IPS-18c (cell line): Measurements from ENCODE around the gene EMC10.

Experiments
- H3K4me3 ChIP-seq: 2 replicates; pipeline ENCODE4 v1.7.0; 2013; ENCODE audit warnings: low read depth, mild to moderate bottlenecking, low read length, moderate library complexity; ENCODE audit not compliant: insufficient read depth
- H3K9me3 ChIP-seq: one replicate; pipeline ENCODE4 v1.6.1; 2013; ENCODE audit warnings: mild to moderate bottlenecking, low read length, moderate library complexity; ENCODE audit not compliant: control insufficient read depth, insufficient read depth

The EMC10 gene

DNA sequence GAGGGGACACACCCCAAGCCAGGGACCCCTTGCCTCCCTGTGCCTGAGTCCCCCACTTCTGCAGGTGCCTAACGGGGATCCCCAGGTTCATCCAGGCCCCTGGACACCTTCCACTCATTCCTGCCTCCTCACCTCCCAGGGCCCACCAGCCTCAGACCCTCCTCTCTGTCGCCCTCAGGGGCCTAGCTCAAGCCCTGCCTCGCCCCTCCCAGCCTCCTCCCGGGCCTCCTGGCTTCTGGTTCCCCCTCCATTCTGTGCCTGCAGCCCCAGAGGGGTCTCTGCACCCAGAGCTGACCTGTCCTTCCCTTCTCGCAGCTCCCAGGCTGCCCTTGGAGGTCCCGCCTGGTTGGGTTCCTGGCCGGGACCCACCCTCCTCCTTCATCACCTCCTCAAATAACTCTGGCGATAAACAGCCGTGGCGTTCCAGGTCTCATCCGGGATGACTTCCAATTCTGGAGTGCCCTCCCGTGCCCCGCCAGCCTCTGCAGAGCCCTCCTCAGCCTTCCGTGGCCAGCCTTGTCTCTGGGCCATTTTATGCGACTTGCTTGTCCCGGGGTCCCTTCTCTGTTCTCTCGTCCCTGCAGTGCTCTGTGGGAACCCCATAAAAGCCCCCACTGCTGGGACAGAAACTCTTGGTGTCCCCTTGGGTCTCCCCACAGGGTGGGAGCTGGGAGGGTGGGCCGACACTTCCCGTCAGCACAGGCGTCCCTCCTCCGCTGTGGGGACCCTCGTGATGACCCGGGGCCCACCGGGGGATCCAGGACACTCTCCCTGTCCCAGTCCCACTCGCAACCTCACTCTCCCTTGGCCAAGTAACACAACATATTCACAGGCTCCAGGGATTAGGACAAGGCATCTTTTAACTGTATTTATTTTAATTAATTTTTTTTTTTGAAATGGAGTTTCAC, 25.5 kb downstream of the EMC10 start:
- no peak overlapping the region for H3K4me3 ChIP-seq
- H3K9me3 ChIP-seq = no peaks in the 10 kb centered on the region

DNA sequence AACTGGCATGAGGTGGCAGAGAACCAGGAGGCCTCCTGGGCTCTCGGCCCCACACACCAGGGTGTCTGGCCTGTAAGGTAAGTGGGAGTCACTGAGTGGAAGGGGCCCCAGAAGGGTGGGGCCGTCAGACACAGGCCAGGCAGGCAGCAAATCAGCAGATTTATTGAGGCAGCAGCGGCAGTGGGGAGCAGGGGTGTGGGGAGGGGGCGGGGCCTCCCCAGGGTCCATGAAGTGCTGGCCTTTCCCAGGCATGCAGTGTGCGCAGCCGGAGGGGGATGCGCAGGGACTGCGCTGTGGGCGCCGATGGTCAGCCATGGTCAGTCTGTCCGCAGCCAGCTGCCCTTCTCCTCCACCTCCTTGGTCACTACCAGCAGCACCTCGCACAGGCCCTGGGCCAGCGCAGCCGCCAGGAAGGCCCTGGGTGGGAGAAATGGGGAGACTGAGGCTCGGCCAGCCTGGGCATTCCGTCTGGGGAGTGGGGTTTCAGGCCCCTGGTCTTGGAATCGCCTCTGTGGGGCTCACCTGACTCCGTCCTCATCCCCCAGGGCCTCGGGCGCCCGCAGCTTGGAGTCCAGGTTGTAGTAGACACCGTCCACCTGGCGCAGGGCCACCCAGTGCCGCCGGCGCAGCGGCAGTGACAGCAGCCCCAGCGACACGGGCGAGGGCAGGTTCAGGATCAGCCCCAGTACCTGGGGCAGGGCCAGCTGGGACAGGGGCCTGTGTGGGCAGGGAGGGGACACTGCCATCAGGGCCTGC, 29.7 kb downstream of the EMC10 start:
- Histone ChIP-seq H3K4me3 (no peak overlapping the region), H3K9me3 (no peaks in the 10 kb centered on the region)

DNA sequence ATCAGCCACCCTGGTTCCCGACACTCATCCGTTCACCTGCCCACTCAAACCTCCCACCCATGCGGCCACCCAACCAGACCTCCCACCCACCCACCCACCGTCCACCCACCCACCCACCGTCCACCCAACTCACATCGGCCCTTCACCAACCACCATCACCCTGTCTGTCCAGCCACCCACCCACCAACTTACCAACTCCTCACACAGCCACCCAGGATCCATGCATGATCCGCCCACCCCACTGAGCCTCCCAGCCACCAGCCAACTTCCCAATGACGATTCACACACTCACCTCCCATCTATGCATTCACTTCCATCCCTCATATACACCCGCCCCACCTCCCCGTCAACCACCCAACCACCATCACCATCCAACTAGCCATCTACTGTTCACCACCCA, 30.4 kb downstream of the EMC10 start:
- H3K4me3 ChIP-seq = no peak overlapping the region
- H3K9me3 ChIP-seq = no peaks in the 10 kb centered on the region

DNA sequence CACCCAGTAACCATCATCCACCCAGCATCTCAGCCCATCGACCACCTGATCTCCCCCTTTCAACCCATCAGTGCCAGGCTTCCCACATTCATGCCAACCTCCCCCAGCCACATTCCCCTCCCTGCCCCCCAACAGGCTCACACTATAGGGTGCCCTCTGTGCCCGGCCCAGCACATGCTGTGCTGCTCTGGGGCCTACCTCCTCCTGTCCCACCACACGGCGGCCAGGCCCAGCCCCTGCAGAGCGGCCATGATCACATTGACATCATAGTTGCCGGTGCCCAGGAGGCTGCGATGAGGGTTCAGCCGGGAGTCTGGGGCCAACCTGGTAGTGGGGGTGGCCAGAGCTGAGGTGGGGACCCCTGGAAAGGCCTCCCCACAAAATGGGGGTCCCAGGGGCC, 31.1 kb downstream of the EMC10 start:
- H3K4me3 ChIP-seq = no peak overlapping the region
- no peaks in the 10 kb centered on the region for H3K9me3 ChIP-seq

DNA sequence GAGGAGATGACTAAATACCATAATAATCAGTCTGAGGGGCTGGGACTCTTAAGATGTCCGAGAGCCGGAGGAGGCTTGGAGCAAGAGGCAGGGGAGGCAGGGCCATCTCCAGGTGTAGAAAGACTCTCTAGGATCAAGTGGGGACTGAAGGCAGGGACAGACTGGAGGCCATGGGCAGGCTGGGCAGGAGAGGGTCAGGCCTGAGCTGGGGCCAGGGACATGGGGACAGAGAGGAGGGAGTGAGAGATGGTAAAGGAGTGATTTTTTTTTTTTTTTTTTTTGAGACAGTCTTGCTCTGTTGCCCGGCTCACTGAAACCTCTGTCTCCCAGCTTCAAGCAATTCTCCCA, 32.5 kb downstream of the EMC10 start:
- no peak overlapping the region for H3K4me3 ChIP-seq
- no peaks in the 10 kb centered on the region for H3K9me3 ChIP-seq

DNA sequence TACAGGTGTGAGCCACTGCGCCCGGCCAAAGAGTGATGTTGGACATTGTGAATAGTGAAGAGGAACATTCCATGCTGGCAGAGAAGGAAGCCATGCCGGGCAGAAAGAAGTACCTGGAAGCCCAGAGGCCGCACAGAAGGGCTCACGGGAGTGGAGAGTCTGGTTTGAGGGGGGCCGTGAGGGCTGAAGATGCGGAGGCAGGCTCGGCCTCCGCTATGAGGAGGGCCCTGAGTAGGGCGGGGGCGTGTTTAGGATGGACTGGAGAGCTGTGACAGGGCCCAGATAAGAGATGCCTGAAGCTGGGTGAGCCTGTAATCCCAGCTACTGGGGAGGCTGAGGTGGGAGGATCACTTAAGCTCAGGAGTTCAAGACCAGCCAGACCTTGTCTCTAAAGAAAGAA, 33.1 kb downstream of the EMC10 start:
- H3K4me3 ChIP-seq = no peak overlapping the region
- no peaks in the 10 kb centered on the region for H3K9me3 ChIP-seq

DNA sequence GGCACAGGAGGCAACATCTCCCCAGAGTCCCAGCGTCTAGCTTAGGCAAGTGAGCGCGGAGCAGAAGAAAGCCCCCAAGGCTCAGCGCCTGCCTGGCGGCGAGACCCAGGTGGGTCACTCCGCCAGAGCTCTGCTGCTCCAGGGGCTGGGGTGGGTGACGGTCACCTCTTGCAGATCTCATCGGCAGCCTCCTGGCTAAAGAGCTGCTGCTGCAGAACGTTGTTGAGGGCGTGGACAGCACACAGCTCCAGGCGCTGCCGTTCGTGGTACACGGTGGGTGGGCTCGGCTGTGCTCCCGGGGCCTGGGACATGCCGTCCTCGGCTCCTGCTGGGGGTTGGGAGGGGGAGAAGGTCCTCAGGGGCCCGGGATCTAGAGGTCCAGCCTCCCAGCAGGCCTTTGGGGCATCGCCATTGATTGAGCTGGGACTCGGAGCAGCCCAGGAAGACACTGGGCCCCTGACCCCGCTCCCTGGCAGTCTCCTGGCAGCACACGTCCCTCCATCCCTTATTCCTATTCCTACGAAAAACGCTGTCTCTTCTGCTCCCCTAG, 33.9 kb downstream of the EMC10 start:
- Histone ChIP-seq H3K4me3 (peak overlapping the region; percentile 62), H3K9me3 (no peaks in the 10 kb centered on the region)

DNA sequence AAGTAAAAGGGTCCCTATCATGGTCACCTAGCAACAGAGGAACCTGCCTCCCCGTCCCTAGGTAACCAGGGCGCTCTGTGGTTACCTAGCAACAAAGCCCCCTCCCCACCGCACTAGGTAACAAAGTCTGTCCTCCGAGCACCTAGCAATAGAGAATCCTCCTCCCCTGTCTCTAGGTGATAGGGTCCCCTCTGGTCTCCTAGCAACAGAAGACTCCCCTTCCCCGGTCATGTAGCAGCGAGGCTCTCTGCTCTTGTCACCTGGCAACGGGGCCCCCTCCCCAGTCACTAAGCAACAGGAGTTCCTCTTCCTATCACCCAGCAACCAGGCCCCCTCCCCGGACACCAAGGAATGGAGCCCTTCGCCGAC, 34.4 kb downstream of the EMC10 start:
- Histone ChIP-seq H3K4me3 (peak overlapping the region; percentile 62), H3K9me3 (no peaks in the 10 kb centered on the region)

DNA sequence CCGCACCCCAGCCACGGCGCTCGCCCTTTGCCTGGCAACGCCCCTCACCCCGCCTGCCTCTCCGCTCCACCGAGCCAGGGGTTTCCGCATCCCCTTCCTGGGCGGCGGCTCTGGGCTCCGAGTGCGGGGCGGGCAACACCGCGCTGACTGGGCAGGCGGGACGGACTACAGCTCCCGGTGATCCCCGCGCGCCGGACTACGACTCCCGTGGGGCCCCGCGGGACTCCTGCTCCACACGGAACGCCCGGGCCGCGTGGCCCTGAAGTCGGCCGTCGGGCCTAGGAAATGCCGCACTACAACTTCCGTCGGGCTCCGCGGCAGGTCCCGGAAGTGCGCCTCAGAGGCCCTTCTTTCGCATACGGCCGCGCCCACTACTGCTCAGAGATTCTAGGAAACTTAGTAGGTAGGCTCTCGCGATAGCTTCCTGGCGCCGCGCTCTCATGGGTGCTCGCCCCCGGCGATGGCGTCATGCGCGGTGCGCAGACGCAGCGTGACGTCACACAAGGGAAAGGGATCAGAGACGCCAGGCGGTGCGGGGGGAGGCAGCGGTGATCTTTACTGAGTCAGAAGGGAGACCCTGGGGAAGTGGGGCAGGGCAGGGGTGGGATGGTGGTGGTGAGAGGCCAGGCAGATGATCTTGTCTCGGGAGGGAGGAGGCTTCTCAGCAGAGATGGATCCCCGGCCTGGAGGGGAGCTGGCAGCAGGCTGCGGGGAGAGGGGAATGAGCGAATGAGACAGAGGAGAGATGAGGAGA, 34.9 kb downstream of the EMC10 start, which contains the start of gene JOSD2:
Gene JOSD2, minus strand, starts transcription at position 123 of the 754 bp plus-strand sequence. CDS start 760 bp downstream, outside the sequence.
- Histone ChIP-seq H3K4me3 (peak within 1 kb of the TSS; percentile 62), H3K9me3 (no peaks in the 10 kb centered on the region)

DNA sequence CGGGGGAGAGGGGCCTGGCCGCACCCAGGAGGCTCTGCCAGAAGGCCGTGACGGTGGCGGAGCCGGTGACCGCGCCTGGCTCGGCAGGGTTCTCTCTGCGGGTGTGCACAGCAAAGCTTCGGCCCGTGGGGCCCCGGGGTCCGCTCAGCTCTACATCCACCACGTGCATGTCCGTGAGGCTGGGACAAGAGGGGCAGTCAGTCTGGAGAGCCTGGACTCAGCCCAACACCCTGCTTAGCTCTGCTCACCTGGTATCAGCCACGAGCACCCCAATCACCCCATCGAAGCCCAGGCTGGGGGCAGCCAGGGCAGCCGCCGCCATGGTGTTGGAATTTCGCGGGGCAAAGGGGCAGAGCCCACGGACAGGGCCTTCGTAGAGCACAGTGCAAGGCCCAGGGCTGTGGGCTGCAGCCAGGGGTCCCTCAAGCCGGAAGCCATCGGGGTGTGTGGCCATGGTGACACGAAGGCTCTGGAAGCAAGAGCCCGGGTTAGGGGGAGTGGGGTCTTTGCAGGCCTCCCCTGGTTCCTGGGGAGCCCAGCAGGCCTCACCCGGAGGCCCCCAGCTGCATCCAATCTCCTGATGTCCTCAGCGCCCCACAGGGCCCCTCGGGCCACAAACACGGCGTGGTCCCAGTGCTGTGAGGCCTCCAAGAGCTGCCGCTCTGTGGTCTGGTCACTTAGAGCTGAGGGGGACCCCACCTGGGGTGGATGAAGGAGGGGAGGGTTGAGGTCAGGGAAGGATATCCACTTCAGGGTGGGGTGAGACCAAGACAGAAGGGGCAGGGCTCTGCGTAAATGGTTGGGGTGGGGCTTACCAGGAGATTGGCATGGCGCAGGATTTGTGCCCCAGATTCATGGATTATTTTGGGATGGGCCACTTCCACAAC, 36.0 kb downstream of the EMC10 start:
- peak overlapping the region; percentile 62; the same call in 1 of the 2 replicates for H3K4me3 ChIP-seq
- no peaks in the 10 kb centered on the region for H3K9me3 ChIP-seq

DNA sequence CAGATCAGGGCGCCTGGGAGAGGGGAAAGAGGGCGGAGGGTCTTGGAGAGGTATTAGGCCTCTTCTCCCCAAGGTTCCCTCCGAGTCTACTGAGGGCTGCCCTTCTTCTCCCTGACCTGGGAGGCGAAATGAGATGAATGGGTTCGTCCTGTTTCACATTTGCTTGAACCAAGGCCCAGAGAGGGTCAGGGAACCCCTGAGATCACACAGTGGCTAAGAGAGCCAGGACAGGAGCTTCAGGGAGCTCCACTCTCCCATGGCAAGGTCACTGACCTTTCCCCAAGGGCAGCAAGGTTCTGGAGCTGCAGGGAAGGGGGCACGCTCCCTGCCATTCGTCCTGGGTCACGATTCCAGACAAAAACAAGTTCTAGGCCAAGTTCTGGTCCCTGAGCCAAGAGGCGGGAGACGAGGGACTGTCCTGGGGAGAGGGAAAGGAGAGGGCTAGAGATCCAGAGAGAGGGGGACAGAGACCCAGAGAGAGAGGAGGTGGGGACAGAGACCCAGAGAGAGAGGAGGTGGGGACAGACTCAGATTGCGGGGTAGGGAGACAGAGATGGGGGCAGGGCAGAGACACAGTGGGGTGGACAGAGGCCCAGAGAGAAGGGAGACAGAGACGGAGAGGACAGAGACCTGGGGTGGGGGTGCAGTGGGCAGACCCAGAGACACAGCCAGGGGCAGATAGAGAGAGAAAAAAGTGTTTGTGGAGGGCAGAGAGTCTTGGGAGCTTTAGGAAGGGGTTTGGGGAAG, 36.9 kb downstream of the EMC10 start:
- Histone ChIP-seq H3K4me3 (no peak overlapping the region), H3K9me3 (no peaks in the 10 kb centered on the region)

DNA sequence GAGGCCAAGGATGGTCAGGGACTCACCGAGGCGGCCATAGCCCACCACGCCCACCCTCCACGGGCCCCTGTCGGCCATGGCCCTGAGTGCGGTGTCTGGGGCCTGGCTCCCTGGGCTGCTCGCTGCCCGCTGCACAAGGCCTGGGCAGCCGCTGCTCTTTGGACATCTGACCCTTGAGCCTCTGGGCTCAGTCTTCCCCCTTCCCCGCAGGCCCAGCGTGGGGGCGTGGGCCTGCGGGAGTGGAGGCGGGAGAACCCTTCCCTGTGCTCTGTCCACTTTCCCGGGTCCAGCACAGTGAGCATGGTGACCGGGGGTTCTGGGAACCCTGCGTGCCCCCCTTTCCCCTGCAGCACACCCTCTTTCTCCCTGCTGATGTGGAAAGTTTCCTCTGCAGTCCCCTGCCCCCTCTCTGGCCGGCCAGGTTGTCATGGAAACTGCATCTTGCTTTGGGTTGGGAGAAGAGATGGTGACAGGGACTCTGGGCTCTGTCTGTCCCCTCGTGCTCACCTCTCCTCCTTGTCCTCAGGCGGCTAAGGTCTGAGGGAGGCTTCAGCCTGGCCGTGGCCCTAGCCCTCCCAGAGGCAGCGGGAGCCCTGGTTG, 37.5 kb downstream of the EMC10 start, which contains the start of gene ASPDH:
Gene ASPDH, minus strand, starts transcription at position 168 of the 600 bp plus-strand sequence. Its CDS starts 90 bp downstream, at position 78.
- Histone ChIP-seq H3K4me3 (no peak within 1 kb of the TSS), H3K9me3 (no peaks in the 10 kb centered on the region)

DNA sequence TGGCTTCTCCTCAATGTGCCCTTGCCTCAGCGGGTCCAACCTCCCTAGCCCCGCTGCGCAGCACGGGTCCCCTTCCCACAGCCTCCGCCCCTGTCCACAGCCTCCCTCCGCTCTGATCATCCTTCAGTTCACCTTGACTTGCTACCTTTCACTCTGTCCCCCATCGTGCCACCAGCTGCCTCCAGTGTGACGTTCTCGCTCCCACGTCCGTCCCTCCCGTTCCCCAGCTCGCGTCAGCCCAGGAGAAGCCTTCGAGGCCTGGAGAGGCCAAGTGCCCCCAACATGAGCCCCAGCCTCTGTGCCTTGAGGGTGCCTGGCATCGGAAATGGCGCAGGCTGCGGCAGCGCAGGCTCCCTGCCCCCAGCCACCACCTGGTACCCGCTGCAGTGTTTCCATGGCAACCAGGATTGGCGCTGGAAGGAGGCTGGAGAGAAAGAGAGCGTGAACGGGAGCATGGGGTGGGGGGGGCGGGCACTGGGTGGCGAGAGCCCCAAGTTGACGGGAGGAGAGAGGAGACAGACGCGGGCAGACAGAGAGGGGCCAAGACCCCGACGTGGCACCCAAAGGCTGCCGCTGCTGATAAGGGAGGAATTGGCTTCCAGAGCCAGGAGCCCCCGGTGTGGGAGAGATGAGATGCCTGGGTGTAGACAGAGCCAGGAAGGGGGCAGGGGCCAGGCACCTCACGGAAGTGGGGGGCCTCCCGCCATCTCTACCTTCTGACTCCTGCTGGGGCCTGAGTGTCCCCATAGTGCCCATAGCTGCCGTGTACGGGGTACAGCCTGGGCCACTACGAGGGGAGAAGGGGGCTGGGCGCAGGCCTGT, 38.2 kb downstream of the EMC10 start:
- H3K4me3 ChIP-seq = no peak overlapping the region
- H3K9me3 ChIP-seq = no peaks in the 10 kb centered on the region

DNA sequence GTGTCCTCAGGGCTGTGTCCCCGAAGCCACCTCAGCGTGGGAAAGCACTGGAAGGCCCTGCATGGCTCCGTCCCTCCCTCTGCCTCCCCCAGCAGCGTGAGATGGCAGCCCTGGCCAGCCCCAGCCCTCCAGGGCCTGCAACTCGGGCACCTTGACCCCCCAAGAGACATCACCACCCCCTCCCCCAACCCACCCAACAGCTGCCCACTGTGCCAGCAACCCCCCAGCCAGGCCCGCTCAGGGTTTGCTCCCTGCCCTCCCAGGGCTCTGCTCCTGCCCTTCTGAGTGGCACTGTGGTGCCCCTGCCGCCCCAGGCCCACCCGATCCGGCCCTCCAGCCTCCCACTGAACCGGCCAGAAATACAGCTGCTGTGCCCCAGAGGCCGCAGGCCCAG, 38.9 kb downstream of the EMC10 start:
- H3K9me3 ChIP-seq = no peaks in the 10 kb centered on the region
- no peak overlapping the region for H3K4me3 ChIP-seq

DNA sequence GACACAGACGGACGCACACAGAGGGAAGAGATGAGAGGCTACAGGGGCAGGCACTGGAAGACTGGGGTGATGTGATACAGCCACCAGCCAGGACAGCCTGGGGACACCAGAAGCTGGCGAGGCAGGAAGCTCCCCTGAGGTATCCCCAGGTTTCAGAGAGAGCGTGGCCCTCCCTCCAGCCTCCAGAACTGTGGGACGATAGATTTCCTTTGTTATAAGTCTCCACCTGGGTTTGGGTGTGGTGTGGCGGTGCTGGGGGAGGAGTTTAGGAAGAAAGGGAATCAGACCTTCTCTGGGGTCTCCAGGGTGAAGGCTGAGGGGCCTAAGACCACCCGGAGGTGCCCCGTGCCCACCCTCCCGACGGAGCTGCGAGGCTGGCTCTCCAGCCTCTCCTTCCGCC, 40.1 kb downstream of the EMC10 start:
- no peaks in the 10 kb centered on the region for H3K9me3 ChIP-seq
- H3K4me3 ChIP-seq = no peak overlapping the region
